ENCODE measurements around the gene URAD.

The URAD gene

DNA sequence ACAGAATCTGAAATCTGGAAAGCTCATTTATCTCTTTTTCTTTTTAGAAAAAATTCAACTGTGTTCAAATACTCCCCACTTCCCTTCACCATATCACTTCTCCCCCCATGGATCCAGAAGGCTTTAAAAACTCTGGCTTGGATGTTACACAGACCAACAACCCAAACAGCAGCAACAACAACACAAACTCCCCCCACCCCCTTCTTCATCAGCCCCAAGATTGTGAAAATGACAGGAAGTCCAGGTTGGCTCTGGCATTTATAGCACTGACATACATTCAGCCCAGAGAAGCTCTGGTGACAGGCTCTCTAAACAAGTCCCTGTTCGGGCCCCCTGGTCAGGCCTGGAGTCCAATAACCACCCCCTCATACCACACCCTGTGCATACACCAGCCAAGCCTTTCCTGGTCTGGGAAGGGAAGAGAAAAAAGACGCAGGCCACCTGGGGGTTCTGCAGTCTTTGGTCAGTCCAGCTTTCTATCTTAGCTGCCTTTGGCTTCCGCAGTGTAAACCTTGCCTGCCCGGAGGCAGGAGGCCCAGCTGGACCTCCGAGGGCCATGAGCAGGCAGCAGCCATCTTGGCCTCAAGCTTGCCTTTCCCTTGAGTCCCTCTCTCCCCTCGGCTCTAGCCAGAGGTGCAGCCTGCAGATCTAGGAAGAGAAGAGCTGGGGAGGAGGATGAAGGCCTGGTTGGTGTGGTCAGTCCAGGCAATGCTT, 26.2 kb downstream of the URAD start:
- H3K4me3 ChIP-seq (ENCODE audit: low read length): no peak overlapping the region
- H3K79me1 ChIP-seq (ENCODE audit: low read length): no peaks in the 10 kb centered on the region
- H3K18ac ChIP-seq (ENCODE audit: low read length): no peak overlapping the region
- H3K79me2 ChIP-seq (ENCODE audit: control insufficient read depth, insufficient read depth, low read length): no peaks in the 10 kb centered on the region
- no CpG with 5 or more reads among the region's 6 CpGs for WGBS (ENCODE audit: extremely low coverage, insufficient coverage, low lambda C conversion rate)
- no peak overlapping the region for H3K4me2 ChIP-seq (ENCODE audit: low read length)
- H3K56ac ChIP-seq (ENCODE audit: low read length): no peak overlapping the region
- no peak overlapping the region for H3K27ac ChIP-seq (ENCODE audit: low read depth, low read length)
- H3K36me3 ChIP-seq (ENCODE audit: control insufficient read depth, insufficient read depth, low read length): no peaks in the 10 kb centered on the region
- H3K23ac ChIP-seq (ENCODE audit: low read length): no peak overlapping the region
- H3K4ac ChIP-seq (ENCODE audit: low read depth, low read length): no peak overlapping the region
- no peak overlapping the region for H2AK5ac ChIP-seq (ENCODE audit: low read length)
- H2BK15ac ChIP-seq (replicated peaks; ENCODE audit: low read depth): no peak overlapping the region
- no peak overlapping the region for H4K5ac ChIP-seq (ENCODE audit: low read length)
- H3K9ac ChIP-seq (ENCODE audit: low read length): no peak overlapping the region
- H4K8ac ChIP-seq (ENCODE audit: low read depth, low read length): no peak overlapping the region
- peak; percentile 36 for DNase-seq
- H3K27me3 ChIP-seq (ENCODE audit: insufficient read depth, low read length, poor library complexity): peaks cover 43% of the 10 kb centered on the region
- H2BK5ac ChIP-seq (ENCODE audit: low read length): no peak overlapping the region
- H3K4me1 ChIP-seq (ENCODE audit: control insufficient read depth, low read depth, low read length): peaks cover 12% of the 10 kb centered on the region
- H2BK120ac ChIP-seq (ENCODE audit: low read depth, low read length): no peak overlapping the region

DNA sequence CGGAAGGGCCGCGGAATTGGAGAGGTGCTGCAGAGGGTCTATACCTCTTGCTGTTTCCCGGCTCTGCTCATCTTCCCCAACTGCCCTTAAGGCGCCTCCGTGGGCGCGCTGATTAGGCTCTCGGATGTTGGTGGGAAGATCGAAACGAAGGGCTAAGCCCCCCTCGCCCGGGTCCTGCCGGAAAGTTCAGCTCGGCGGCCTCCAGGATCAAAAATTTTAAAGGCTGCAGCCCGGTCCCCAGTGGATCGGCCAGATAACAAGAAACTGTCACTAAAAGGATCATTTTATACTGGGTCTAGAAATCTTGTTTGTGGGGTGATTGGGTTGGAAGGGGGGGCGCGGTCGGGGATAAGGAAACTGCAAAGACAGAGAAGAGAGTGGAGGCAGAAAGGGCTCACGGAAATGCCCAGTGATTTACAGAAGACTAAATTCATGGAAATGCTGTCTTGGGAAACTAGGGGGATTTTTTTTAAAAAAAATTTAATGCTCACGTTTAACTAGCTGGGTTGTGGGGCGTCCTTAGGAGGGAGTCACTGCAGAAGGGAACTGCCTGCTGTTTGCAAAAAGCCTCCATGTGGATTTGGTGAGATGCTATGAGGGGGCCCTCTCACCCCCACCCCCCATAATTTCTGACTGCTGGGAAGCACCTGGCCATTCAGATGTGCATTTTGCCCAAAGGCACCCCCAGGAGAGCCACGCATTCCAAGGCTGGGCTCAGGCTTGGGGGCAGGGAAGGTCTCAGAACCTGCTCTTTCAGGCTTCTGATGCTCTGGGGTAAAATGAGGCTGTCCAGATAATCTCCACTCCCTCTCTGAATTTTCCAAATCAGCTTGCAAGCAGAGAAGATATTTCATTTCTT, 27.0 kb downstream of the URAD start:
- Histone ChIP-seq H2BK15ac (replicated peaks; ENCODE audit: low read depth) (no peak overlapping the region), H3K4me2 (ENCODE audit: low read length) (peak overlapping the region; percentile 80), H3K4ac (ENCODE audit: low read depth, low read length) (no peak overlapping the region), H3K27me3 (ENCODE audit: insufficient read depth, low read length, poor library complexity) (peaks cover 44% of the 10 kb centered on the region), H3K27ac (ENCODE audit: low read depth, low read length) (no peak overlapping the region), H3K23ac (ENCODE audit: low read length) (no peak overlapping the region), H4K8ac (ENCODE audit: low read depth, low read length) (no peak overlapping the region), H2AK5ac (ENCODE audit: low read length) (no peak overlapping the region), H3K4me3 (ENCODE audit: low read length) (no peak overlapping the region), H3K56ac (ENCODE audit: low read length) (no peak overlapping the region), H4K5ac (ENCODE audit: low read length) (no peak overlapping the region), H2BK120ac (ENCODE audit: low read depth, low read length) (no peak overlapping the region), H3K79me1 (ENCODE audit: low read length) (no peaks in the 10 kb centered on the region), H3K79me2 (ENCODE audit: control insufficient read depth, insufficient read depth, low read length) (no peaks in the 10 kb centered on the region), H3K18ac (ENCODE audit: low read length) (no peak overlapping the region), H2BK5ac (ENCODE audit: low read length) (no peak overlapping the region), H3K9ac (ENCODE audit: low read length) (no peak overlapping the region), H3K36me3 (ENCODE audit: control insufficient read depth, insufficient read depth, low read length) (no peaks in the 10 kb centered on the region), H3K4me1 (ENCODE audit: control insufficient read depth, low read depth, low read length) (peaks cover 12% of the 10 kb centered on the region)
- peak; percentile 40 for DNase-seq
- no CpG with 5 or more reads among the region's 25 CpGs for WGBS (ENCODE audit: extremely low coverage, insufficient coverage, low lambda C conversion rate)

DNA sequence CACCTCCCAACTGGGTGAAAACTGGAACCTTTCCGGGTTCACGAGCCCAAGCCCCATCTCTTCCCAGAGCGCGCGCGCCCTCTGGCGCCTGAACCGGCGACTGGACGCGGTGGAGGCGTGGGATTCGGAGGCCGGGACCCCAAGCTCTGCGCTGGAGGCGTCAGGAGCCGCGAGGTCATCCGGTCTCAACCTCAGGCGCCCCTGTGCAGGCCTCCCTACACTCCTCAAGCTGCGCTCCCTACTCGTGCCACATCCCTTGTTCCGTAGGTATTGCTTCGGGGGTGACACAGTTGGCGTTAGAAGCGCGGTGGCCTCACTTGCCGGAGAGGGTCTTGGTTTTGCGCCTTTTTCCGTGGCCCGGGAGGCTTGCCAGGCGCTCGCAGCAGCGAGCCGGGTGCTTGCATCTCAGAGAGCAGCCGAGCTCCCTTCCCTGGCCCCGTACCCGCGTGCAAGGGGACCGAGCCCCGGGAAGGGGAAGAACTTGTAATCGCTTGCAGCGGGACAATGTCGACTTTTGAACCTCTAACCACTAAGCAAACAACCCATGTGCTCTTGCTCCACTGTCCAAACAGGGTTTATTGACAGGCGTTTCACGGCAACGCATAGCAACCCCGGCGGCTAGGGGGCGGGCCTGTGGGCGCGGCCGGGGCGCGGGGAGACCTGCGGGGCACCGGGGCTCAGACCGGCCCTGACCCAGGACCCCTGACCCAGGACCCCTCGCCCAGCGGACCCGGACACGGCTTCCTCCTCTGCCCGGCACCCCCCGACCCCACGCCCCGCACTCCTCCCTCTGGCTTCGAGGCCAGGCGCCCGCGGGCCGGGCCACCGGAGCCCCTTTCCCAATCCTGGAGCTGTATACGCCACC, 27.9 kb downstream of the URAD start:
- DNase-seq: peak; percentile 86
- peaks cover 47% of the 10 kb centered on the region for H3K27me3 ChIP-seq (ENCODE audit: insufficient read depth, low read length, poor library complexity)

DNA sequence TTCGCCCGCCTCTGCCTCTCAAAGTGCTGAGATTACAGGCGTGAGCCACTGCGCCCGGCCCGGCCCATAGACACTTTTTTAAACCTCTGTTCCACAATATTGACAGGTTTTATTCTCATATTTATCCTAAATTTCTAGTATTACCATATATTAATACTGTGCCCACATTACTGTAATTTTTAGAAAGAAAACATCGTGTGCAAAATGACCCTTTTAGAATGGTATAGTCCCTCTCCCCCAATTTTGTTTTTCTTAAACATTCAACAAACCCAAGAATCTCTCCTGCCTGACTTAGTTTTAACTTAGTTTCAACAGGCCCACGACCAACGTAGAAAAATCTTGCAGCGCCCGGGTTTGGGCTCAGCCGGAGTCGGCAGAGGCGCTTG, 28.5 kb downstream of the URAD start:
- no peak overlapping the region for H3K4ac ChIP-seq (ENCODE audit: low read depth, low read length)
- H4K8ac ChIP-seq (ENCODE audit: low read depth, low read length): no peak overlapping the region
- no peak overlapping the region for H2AK5ac ChIP-seq (ENCODE audit: low read length)
- no peak overlapping the region for H3K56ac ChIP-seq (ENCODE audit: low read length)
- H3K36me3 ChIP-seq (ENCODE audit: control insufficient read depth, insufficient read depth, low read length): no peaks in the 10 kb centered on the region
- no peak overlapping the region for H3K23ac ChIP-seq (ENCODE audit: low read length)
- WGBS (ENCODE audit: extremely low coverage, insufficient coverage, low lambda C conversion rate): no CpG with 5 or more reads among the region's 14 CpGs
- H3K27ac ChIP-seq (ENCODE audit: low read depth, low read length): no peak overlapping the region
- no peak for DNase-seq
- no peaks in the 10 kb centered on the region for H3K79me1 ChIP-seq (ENCODE audit: low read length)
- no peak overlapping the region for H3K4me2 ChIP-seq (ENCODE audit: low read length)
- H3K27me3 ChIP-seq (ENCODE audit: insufficient read depth, low read length, poor library complexity): peaks cover 47% of the 10 kb centered on the region
- H3K18ac ChIP-seq (ENCODE audit: low read length): no peak overlapping the region
- H4K5ac ChIP-seq (ENCODE audit: low read length): no peak overlapping the region
- no peak overlapping the region for H2BK15ac ChIP-seq (replicated peaks; ENCODE audit: low read depth)
- H3K4me3 ChIP-seq (ENCODE audit: low read length): no peak overlapping the region
- no peak overlapping the region for H2BK5ac ChIP-seq (ENCODE audit: low read length)
- H3K79me2 ChIP-seq (ENCODE audit: control insufficient read depth, insufficient read depth, low read length): no peaks in the 10 kb centered on the region
- H2BK120ac ChIP-seq (ENCODE audit: low read depth, low read length): no peak overlapping the region
- peaks cover 10% of the 10 kb centered on the region for H3K4me1 ChIP-seq (ENCODE audit: control insufficient read depth, low read depth, low read length)
- no peak overlapping the region for H3K9ac ChIP-seq (ENCODE audit: low read length)

More for the DNA sequence above, 27.9 kb downstream of the URAD start:
- no peak overlapping the region for H3K56ac ChIP-seq (ENCODE audit: low read length)
- no peak overlapping the region for H2BK15ac ChIP-seq (replicated peaks; ENCODE audit: low read depth)
- no peak overlapping the region for H3K18ac ChIP-seq (ENCODE audit: low read length)
- H2AK5ac ChIP-seq (ENCODE audit: low read length): no peak overlapping the region
- H3K4me1 ChIP-seq (ENCODE audit: control insufficient read depth, low read depth, low read length): peaks cover 12% of the 10 kb centered on the region
- no peaks in the 10 kb centered on the region for H3K79me2 ChIP-seq (ENCODE audit: control insufficient read depth, insufficient read depth, low read length)
- no peaks in the 10 kb centered on the region for H3K79me1 ChIP-seq (ENCODE audit: low read length)
- no peak overlapping the region for H3K27ac ChIP-seq (ENCODE audit: low read depth, low read length)
- H3K9ac ChIP-seq (ENCODE audit: low read length): no peak overlapping the region
- H3K4me3 ChIP-seq (ENCODE audit: low read length): no peak overlapping the region
- no peaks in the 10 kb centered on the region for H3K36me3 ChIP-seq (ENCODE audit: control insufficient read depth, insufficient read depth, low read length)
- H4K5ac ChIP-seq (ENCODE audit: low read length): no peak overlapping the region
- no peak overlapping the region for H2BK5ac ChIP-seq (ENCODE audit: low read length)
- H3K23ac ChIP-seq (ENCODE audit: low read length): no peak overlapping the region
- H3K4me2 ChIP-seq (ENCODE audit: low read length): peak overlapping the region; percentile 80
- no peak overlapping the region for H4K8ac ChIP-seq (ENCODE audit: low read depth, low read length)
- H3K4ac ChIP-seq (ENCODE audit: low read depth, low read length): no peak overlapping the region
- WGBS (ENCODE audit: extremely low coverage, insufficient coverage, low lambda C conversion rate): no CpG with 5 or more reads among the region's 73 CpGs
- no peak overlapping the region for H2BK120ac ChIP-seq (ENCODE audit: low read depth, low read length)

DNA sequence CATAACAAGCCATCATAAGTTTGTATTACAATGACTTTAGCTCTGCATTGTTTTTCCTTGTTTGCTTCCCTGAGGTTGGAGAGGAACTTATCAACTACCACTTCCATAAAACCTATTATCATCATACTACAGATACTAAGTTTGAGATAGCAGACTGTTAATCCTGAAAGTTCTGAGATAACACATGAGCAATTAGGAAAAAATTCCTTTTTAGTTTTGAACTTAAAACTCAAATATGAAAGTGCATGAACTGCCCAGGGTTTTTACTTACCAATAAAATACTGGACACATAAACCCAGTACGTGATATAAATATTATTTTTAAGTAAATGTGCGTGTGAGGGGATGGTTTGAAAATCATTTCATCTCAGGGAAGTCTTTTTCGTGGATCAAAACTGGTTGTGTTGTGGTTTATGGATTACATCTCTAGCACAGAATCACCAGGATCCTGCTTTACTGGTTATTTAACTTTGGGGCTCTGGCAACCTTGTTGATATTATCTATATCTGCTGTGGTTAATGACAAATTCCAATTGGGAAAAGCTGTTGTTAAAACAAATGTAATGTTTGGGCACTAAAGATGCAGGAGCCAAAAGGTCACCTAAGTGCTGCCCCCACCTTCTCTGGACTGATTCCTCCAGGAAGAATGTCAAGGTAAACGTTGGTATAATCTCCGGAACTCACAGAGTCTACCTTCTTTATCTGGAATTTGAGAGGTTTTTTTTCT, 31.8 kb downstream of the URAD start:
- Histone ChIP-seq H2BK120ac (ENCODE audit: low read depth, low read length) (no peak overlapping the region), H3K4me1 (ENCODE audit: control insufficient read depth, low read depth, low read length) (peaks cover 2% of the 10 kb centered on the region), H3K4me2 (ENCODE audit: low read length) (no peak overlapping the region), H3K27me3 (ENCODE audit: insufficient read depth, low read length, poor library complexity) (peaks cover 41% of the 10 kb centered on the region), H3K9ac (ENCODE audit: low read length) (no peak overlapping the region), H4K5ac (ENCODE audit: low read length) (no peak overlapping the region), H2BK15ac (replicated peaks; ENCODE audit: low read depth) (no peak overlapping the region), H3K79me1 (ENCODE audit: low read length) (no peaks in the 10 kb centered on the region), H3K4ac (ENCODE audit: low read depth, low read length) (no peak overlapping the region), H3K79me2 (ENCODE audit: control insufficient read depth, insufficient read depth, low read length) (no peaks in the 10 kb centered on the region), H2BK5ac (ENCODE audit: low read length) (no peak overlapping the region), H3K18ac (ENCODE audit: low read length) (no peak overlapping the region), H2AK5ac (ENCODE audit: low read length) (no peak overlapping the region), H3K36me3 (ENCODE audit: control insufficient read depth, insufficient read depth, low read length) (no peaks in the 10 kb centered on the region), H3K23ac (ENCODE audit: low read length) (no peak overlapping the region), H3K56ac (ENCODE audit: low read length) (no peak overlapping the region), H4K8ac (ENCODE audit: low read depth, low read length) (no peak overlapping the region), H3K4me3 (ENCODE audit: low read length) (no peak overlapping the region), H3K27ac (ENCODE audit: low read depth, low read length) (no peak overlapping the region)
- DNase-seq: no peak
- no CpG with 5 or more reads among the region's 5 CpGs for WGBS (ENCODE audit: extremely low coverage, insufficient coverage, low lambda C conversion rate)

Data from mesendoderm (in vitro differentiated cells).